ENCODE results near the gene C20orf96. TPM values are rescaled to one million over a fixed set of nuclear protein-coding genes. Genes with fewer than 3 reads are reported as not detected.

C20orf96 gene
- total and polyA plus RNA-seq, 2 experiments from 2014 or later = 14.6 to 36.3 TPM

GRCh38 chr20:278607-279571 is 11.7 kb downstream of the C20orf96 start:
- no peaks in the 10 kb centered on the region for H3K9me2 ChIP-seq (ENCODE audit: insufficient read depth)
- DNase-seq (ENCODE audit: low spot score) (peak; percentile 90), ATAC-seq (peak; percentile 70)
- H3K27ac ChIP-seq (ENCODE audit: low read depth) = peak overlapping the region; percentile 92
- TF ChIP-seq ZNF462 (CRISPR knock-in tag; IDR thresholded peaks at IDR 0.05) = no peak
- peak; percentile 47 to 71 for TF ChIP-seq CTCF (conservative IDR thresholded peaks at IDR 0.05; ENCODE audit: low read depth in 2 of 2)
- no peak for TF ChIP-seq EZH2phosphoT487 (IDR thresholded peaks at IDR 0.05; ENCODE audit: unreplicated experiment)
- TF ChIP-seq, protein P1, sequence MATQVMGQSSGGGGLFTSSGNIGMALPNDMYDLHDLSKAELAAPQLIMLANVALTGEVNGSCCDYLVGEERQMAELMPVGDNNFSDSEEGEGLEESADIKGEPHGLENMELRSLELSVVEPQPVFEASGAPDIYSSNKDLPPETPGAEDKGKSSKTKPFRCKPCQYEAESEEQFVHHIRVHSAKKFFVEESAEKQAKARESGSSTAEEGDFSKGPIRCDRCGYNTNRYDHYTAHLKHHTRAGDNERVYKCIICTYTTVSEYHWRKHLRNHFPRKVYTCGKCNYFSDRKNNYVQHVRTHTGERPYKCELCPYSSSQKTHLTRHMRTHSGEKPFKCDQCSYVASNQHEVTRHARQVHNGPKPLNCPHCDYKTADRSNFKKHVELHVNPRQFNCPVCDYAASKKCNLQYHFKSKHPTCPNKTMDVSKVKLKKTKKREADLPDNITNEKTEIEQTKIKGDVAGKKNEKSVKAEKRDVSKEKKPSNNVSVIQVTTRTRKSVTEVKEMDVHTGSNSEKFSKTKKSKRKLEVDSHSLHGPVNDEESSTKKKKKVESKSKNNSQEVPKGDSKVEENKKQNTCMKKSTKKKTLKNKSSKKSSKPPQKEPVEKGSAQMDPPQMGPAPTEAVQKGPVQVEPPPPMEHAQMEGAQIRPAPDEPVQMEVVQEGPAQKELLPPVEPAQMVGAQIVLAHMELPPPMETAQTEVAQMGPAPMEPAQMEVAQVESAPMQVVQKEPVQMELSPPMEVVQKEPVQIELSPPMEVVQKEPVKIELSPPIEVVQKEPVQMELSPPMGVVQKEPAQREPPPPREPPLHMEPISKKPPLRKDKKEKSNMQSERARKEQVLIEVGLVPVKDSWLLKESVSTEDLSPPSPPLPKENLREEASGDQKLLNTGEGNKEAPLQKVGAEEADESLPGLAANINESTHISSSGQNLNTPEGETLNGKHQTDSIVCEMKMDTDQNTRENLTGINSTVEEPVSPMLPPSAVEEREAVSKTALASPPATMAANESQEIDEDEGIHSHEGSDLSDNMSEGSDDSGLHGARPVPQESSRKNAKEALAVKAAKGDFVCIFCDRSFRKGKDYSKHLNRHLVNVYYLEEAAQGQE (IDR thresholded peaks at IDR 0.05; ENCODE audit: unreplicated experiment) = no peak
- no peak for TF ChIP-seq NANOG (IDR thresholded peaks at IDR 0.05; ENCODE audit: borderline replicate concordance)
- peak; percentile 45 for TF ChIP-seq POLR2AphosphoS5 (IDR thresholded peaks at IDR 0.05; ENCODE audit: low read depth)
- no peak for TF ChIP-seq STAT1 (IDR thresholded peaks at IDR 0.05; ENCODE audit: unreplicated experiment)
- no peak for TF ChIP-seq ZNF114 (CRISPR knock-in tag; IDR thresholded peaks at IDR 0.05)
- peak overlapping the region; percentile 50 for H3K4me3 ChIP-seq
- H3K4me1 ChIP-seq (ENCODE audit: insufficient read depth) = peaks cover 6% of the 10 kb centered on the region; the same call in 1 of the 2 replicates
- peaks cover 63% of the 10 kb centered on the region for H3K36me3 Mint-ChIP-seq (ENCODE audit: low read depth)
- no peaks in the 10 kb centered on the region for H3K27me3 ChIP-seq (ENCODE audit: insufficient read depth)
- H3K36me3 ChIP-seq (ENCODE audit: insufficient read depth) = 0 out of 2 replicates have a peak, but pooled peaks cover 4% of the 10 kb centered on the region
- 0 out of 3 replicates have a peak, but pooled peaks cover 7% of the 10 kb centered on the region for H3K9me3 Mint-ChIP-seq
- peak overlapping the region; percentile 63 for H2AFZ ChIP-seq
- peak overlapping the region; percentile 83 for H3K27ac Mint-ChIP-seq
- peaks cover 11% of the 10 kb centered on the region for H4K20me1 ChIP-seq (replicated peaks; ENCODE audit: insufficient read depth)
- H3K4me1 Mint-ChIP-seq = peaks cover 8% of the 10 kb centered on the region
- peaks cover 12% of the 10 kb centered on the region for H3K27me3 Mint-ChIP-seq (ENCODE audit: insufficient read depth, low read depth, poor library complexity)
- H3K4me3 Mint-ChIP-seq = peak overlapping the region; percentile 70
- no peaks in the 10 kb centered on the region for H3K79me2 ChIP-seq (replicated peaks; ENCODE audit: insufficient read depth)
- H3F3A ChIP-seq (replicated peaks; ENCODE audit: low read depth) = peaks cover 22% of the 10 kb centered on the region
- H3K4me2 ChIP-seq = peak overlapping the region; percentile 77
